HG03066 (cell line): ENCODE results near the gene HCFC1.

Experiments
- ATAC-seq: cut with Tn5 transposase; IDR thresholded peaks from one replicate; pipeline ENCODE4 v1.9.1; 2021; ENCODE audit warnings: low read depth; ENCODE audit not compliant: unreplicated experiment

Gene HCFC1

DNA sequence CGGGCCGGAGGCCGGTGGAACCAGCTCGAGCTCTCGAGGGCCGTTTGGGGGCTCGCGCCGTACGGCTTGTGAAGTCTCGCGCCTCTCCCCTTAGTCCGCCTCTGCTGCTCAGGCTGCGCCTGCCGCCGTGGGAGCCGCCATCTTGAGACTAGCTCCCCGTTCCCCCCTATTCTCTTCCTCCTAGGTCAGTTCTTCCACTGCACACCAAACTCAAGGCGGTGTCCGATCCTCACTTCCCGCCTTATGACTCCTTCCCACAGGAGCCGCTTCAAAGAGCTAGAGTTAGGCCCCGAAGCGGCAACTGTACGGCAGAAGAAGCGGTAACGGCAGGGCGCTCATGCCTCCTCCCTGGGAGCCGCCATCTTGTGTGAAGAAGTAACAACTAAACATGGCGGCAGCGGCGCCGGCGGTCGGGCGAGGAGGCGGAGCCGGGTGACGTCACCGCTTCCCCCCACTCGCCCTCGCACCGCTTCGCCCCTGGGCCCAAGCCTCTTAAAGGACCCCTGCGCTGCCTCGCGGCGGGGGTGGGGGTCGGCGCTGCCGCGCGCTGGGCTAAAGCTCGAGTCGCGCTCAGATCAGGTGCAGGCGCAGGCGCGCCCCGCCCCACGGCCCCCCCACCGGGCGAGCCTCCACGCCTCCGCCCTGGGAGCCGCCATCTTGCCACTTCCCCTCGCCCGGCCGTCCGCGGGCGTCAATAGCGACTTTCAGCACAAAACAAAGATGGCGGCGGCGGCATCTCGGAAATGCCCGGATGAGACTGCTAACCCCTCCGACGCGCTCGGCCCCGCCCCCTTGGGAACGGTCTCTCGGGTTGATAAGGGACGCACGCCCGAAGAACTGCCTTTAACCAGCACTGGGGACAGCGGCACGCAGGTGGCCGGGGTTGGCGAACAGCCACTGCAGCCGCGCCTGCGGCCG is at the start of gene HCFC1:
TSS of gene HCFC1 (minus strand) at position 369 of the 918 bp plus-strand sequence. CDS start 978 bp downstream, outside the sequence.
- ATAC-seq, result peak; percentile 38

DNA sequence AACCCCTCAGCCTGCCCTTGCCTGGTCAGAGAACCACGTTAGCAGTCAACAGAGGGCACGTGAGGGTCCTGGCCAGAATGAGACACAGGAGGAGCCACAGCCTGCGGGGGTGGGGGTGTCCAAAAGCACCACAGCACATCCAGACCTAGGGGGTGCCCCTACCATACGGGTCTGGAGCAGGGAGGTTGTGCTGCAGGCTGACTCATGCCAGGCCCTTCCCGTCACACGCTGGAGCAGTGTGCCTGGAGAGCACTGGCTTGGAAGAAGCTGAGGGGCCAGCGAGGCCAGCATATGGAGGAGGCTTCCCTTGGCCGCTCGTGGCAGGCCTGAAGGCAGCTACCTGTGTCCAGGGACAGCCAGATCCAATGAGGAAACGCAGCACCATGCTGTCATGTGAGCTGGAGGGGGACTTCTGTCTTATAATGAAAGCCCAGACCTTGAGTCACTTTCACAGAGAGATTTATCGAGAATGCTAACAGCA is 49.6 kb upstream of the HCFC1 start:
- no peak for ATAC-seq

DNA sequence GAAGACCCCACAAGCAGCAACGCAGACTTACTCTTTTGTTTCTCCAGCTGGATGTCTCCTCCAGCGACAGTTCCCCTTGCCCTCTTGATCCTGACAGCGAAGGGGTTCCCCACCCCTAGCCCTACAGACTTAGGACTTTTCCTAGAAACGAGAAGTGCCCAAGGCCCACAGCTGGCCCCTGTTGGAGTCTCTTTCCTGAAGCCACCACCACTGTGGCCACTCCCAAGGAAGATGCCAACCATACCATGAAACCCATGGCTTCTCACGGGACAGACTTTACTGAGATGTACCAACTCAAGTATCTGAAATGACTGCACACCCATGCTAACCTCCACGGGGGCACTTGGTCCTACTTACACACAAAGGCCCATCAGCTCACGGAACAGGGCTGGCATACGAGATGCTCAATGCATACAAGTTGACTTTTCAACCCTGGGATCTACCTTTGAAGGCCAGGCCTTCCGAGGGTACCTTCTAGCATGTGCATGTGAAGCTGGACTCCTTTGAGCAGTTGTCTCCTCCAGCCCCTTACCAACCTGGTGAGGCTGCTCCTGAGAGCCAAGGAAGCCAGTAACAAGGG is 49.0 kb upstream of the HCFC1 start:
- ATAC-seq, result no peak

DNA sequence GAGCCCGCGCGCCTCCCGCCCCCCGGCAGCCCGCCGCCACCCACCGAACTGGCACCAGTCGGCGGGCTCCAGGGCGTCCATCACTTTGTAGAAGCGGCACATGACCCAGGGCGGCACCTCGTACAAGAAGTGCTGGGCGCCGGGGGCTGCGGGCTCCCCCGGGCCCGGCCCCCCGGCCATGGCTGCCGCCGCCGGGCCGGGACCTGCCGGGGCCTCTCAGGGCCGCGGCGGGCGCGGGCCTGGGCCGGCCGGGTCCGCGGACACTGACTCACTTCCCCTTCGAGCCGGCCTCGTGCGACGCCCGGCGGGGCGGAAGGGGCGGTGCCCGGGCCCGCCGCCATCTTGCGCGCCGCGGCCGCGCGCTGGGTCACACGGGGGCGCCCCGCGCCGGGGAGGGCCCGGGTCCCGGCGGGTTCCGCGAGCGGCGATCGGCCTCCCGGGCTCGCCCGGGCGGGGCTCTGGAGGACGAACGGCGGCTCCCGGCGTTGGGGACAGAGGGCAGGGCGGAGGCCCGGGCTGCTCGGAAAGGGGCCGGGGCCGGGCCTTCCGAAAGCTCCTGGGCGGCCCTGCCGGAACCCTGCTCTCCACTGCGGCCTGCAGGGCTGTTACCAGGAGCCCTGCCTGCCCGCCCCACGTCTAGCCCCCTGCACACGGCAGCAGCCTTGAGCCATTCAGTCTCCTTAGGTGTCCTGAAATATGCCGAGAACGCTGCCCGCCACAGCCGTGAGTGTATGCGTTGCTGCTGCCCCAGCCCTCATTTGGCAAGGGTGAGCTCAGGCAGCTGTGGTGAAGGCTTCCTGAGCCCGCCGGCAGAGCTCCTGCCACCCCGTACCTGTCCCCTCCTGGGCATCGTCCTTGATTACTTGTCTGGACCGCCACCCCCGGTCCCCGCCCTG is 48.3 kb upstream of the HCFC1 start, which contains the start of gene IRAK1:
TSS of gene IRAK1 (minus strand) at position 270 of the 896 bp plus-strand sequence. CDS start at position 180, 90 bp downstream.
- ATAC-seq, result peak; percentile 60

DNA sequence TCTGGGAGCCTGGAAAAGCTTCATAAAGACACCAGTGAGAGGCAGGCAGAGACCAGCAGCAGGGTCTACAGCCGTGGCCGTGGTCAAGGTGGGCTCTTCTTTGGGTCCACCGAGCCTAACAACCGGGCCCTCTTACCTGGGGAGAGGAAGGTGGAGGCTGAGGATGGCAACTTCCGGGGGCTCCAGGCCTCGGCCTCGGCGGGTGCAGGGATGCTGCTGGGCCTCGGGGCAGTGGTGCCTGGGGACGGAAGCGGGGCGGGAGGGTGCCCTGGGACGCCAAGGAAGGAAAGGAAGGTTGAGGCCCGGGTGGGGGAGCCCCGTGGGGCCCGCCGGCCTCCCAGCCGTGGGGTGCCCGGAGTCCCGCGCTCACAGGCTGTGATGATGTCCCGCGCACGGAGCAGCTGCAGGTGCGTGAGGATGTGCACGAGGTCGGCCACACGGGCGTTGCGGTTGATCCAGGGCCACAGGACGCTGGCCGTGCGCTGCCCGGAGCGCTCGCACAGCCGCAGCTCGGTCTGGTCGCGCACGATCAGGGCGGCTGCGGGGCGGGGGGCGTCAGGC is 47.5 kb upstream of the HCFC1 start:
- peak; percentile 16 for ATAC-seq

DNA sequence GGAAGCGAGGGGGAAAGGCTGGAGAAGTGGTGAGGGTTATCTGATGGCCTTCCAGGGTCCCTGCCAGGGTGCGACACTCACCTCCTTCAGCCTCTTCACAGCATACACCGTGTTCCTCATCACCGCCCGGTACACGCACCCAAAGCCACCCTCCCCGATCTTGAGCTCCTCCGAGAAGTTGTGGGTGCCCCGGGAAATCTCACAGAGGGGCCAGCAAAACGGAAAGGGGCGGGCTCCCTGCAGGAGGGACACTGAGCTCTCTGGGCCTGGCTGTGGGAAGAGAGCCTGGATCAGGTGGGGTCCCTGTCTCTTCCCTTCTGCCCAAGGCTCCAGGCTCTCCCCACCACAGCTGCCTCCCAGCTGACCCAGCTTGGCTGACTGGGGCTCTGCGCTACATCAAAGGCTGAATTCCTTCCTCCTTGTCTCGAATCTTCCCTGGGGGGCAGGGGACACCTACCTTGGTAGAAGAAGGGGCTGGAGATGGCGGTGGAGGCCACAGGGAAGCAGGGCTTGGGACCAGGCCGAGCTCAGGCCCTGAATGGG is 47.0 kb upstream of the HCFC1 start:
- ATAC-seq, result no peak

DNA sequence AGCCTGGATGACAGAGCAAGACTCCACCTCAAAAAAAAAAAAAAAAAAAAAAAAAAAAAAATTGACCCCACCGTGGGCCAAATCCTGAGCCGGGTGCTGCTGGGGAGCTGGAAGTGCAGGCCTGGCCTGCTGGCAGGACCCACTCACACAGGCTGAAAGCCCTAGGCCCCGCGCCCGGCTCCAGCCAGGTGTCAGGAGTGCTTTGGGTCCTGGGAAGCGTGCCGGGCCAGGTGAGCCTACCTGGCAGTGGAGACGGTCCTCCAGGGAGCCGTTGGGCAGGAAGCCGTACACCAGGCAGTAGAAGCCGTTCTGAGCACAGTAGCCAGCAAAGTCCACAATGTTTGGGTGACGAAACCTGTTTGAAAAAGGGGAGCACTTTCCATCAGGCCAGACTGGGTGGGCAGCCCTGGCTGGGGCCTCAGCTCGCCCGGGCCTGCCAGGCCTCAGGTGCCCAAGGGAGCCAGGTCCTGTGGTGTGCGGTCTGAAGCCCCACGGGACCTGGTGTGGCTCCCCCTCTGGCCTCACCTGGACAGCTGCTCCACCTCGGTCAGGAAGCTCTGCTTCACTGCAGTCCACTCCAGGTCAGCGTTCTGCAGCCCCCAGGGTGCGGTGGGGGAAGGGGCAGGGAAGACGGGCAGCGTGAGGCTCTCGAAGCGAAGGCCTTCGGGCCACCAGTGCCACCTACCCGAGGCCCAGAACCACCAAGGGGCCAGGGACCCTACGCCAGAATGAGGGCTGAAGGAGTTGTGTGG is 46.3 kb upstream of the HCFC1 start:
- ATAC-seq, result no peak

DNA sequence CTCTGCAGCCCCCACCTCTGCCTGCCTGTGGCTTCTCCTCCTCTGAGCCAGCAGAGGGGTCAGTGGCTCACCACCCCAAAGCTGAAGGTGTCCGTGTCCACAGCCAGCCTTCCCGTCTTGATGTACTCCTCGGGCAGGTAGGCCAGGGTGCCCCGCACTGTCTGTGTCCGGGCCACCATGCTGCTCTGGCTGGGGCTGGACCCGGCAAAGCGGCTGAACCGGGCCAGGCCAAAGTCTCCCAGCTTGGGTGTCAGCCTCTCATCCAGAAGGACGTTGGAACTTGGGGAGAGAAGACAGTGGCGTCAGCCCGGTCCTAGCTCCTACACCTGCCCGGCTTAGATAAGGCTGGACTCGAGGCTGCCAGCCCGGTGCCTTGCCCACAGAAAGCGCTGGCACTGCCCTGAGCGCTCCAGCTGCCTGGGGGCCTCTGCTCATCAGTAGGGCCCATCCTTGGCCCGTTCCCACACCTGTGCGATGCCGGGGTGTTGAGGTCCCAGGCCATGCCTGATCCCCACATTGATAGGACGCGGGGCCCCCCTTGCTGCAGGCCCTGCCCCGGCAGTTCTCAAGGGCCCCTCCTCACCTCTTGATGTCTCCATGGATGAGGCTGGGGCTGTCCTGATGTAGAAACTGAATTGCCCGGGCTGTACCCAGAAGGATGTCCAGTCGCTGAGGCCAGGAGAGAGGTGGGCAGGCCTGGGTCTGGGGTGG is 44.9 kb upstream of the HCFC1 start:
- no peak for ATAC-seq

DNA sequence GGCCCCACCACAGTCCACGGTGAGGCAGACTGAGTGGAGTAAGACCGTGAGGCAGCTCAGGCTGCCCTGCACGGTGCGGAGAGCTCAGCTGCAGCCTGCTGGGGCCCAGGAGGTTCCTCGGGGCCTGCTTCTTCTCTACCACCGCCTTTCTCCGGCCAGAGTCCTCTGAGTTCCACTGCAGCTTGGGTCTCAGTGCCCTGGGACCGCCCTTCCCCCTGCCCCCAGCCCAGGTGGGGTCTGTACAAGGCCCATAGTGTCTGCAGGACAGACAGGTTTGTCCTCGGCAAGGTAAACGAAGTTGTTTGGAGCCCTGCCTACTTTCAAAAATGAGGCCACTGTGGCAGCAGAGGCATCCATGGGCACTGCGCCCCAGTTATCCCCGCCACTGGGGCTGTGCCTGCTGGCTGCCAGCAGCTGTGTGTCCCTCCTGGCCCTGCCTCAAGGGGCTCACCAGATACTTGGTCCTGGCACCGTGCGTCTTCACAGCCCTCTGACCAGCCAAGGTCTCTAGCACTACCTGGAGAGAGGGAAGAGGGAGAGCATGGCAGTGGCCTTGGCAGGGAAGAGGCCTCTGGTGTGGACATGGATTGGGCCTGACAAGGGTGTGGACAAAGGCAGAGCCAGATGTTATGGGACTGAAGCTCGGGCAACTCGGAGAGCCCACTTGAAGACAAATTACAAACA is 44.1 kb upstream of the HCFC1 start:
- no peak for ATAC-seq

DNA sequence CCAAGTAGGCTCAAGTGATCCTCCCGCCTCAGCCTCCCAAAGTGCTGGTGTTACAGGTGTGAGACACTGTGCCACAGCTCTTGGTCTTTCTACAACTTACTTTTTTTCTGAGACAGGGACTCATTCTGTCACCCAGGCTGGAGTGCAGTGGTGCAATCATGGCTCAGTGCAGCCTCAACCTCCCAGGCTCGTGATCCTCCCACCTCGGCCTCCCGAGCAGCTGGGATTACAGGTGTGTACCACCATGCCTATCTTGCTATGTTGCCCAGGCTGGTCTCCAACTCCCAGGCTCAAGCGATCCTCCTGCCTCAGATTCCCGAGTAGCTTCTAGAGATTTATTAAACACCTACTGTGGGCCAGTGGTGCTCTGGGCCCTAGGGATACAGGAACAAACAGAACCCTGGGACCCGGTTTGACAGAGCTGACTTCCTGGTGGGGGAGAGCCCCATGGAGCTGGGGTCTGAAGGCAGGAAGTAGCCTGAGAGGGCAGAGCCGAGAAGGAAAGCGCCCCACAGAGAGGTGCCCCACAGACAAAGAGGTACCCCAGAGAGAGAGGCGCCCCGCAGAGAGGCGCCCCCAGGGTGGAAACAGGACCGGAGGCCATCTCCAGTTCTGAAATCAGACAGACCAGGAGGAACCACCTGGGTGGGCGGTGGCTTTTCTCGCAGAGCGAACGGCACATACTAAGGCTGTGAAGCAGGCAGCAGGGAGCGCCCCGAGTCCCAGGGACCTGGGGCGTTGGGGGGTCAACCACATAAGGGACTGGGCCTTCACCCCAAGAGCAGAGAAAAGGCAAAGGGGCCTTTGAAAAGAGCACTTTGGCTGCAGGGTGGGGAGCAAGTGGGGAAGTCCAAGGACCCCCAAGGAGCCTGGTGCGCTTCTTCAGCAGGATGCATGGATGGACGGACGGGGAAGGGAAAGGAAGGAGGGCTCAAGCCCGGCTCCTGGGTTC is 43.1 kb upstream of the HCFC1 start:
- no peak for ATAC-seq

DNA sequence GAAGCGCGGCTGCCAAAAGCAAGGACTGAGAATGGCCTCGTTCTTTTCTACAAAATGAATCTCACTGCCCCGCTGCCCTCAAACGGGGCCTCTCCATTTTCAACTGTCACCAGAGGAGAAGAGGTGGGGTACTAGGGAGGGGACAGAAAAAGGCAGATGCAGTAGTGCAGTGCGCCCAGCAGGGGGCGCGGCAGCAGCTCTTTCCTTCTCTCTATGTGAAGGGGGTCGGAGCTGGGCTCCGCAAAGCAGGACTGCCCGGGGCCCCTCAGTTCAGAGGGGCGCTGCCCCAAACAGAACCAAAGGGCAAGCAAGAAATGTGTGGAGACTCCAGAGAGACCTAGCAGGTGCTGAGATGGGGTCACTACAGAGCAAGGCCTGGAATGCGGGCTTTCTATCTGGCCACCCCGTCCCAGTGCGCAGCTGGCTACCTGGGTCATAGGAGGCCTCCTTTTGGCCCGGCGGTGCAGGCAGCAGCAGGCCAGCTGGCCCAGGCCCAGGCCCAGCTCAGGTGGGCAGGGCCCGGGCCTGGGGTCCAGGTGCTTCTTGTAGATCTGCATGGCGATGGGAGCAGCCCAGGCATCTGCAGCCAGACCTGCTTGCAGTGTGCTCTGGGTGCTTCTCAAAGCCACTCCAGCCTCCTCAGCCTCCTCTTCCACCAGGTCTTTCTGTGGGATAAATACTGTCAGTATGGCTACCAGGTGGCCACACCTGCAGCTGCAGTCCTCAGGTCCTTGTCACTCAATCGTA is 42.2 kb upstream of the HCFC1 start:
- no peak for ATAC-seq

DNA sequence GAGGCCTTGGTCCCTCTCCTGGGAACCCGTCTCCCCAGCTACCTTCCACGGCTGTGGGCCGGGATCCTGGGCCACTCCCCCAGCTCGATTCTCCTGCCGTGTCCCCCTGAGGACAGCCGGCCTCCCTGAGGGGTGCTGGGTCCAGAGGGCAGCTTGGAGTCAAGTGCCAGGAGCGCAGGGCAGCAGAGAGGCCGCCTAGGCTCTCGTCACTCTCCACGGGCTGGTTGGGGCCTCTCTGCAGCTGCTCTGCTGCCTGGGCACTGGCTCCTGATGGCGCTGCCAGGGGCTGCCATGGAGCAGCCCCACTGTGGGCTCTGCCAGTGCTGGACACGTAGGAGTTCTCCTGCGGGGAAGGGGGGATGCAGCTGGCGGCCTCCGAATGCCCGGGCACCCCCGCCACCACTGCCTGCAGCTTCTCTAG is 41.4 kb upstream of the HCFC1 start:
- no peak for ATAC-seq

DNA sequence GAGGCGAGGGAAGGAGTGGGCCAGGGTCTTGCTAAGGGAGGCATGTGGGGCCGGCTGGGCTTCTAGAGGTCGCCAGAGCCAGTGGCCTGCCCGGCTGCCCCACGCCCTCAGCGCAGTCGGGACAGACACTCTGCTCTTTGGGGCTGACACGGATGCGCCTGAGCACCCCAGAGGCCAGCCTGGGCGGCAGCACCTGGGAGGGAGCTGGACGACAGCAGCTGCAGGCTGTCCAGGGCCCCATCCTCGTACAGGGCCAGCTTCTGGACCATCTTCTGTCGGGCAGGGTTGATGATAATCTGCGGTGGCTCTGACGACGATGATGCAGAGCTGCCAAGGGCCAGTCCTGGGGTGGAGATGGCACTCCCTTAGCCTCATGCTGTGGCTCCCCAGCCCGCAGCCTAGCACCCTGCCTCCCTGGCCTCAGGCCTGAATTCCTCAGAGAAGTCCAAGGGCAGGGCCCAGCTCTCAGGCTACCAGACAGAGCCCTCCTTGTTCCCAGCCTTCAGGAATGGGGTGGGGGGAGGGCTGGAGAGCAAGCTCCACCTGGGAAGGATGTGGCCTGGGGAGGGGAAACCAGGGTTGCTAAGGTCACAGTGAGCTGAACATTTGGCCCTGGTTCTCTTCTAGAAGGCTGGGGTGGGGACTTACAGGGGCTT is 40.8 kb upstream of the HCFC1 start:
- no peak for ATAC-seq

DNA sequence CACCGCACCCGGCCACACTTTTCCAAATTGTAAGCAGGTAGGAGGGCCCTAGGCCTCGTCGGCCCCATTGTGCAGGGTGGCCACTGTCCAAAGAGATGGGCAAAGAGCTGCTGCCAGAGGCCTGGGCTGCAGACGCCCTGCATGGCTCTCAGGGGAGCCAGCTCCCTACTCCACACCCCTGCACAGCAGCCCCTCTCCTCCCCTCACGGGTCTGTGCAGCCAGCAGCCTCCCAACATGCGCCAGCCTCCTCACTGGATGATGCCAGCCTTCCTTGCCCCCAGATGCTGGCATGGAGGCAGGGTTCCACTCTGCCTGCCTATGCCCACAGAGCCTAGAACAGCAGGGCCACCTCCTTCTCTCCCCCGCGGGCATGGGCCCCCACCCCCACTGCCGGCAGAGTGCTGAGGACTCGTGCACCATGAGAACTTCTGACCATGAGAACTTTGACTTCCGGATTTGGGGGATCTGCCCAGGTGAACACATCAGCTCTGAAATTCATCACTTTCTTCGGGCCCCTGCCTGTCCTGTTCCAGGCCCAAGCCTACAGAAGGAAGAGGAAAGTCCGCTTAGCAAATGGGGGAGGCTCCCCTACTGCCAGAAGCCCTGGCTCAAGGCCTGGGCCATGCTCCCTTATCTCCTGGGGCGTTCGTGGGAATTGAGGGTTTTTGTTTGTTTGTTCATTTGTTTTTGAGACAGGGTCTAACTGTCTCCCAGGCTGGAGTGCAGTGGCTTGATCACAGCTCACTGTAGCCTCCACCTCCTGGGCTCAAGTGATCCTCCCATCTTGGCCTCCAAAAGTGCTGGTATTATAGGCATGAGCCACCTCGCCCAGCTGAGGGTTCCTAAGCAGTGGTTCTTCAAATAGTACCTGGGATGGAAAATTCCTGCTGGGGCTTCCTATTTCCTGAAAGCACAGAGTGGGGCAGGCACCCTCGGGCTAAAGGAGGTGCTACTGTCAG is 40.0 kb upstream of the HCFC1 start:
- ATAC-seq, result no peak
